ENCODE results near the gene NR3C2. TPM values are rescaled to one million over a fixed set of nuclear protein-coding genes. Genes with fewer than 3 reads are reported as not detected.
A peak's percentile ranks its signal among the peaks of the same experiment; 100 is the strongest.

NR3C2 gene
- total RNA-seq, 2 experiments from 2014 or later = 4.2 to 4.3 TPM

- POLR2A ChIA-PET = no interaction called here
- H3K4me1 Mint-ChIP-seq (ENCODE audit: low read depth) = peaks cover 27% of the 10 kb centered on the region
Observed at GRCh38 chr4:148216866-148217814, 225.1 kb downstream of the NR3C2 start.

GRCh38 chr4:148216321-148216720, 225.9 kb downstream of the NR3C2 start:
- H3K4me1 Mint-ChIP-seq (ENCODE audit: low read depth) = peaks cover 27% of the 10 kb centered on the region
- no peaks in the 10 kb centered on the region for H3K27me3 Mint-ChIP-seq
- H3K27ac Mint-ChIP-seq = no peak overlapping the region
- CTCF ChIA-PET = no interaction called here
- DNase-seq = no peak
- H3K9me3 Mint-ChIP-seq = no peaks in the 10 kb centered on the region
- no peaks in the 10 kb centered on the region for H3K36me3 Mint-ChIP-seq
- H3K4me3 Mint-ChIP-seq = peak overlapping the region; percentile 65
- POLR2A ChIA-PET = interaction anchor here (0.7 kb wide), 1 partner anchor 381 kb away, joined by 3 read pairs; no protein-coding TSS in a partner anchor
- intact Hi-C loops (cut with micrococcal nuclease) = loop anchor here (2.0 kb wide), 2 partner anchors 160 to 226 kb away; partner anchors contain the start of gene NR3C2

More at GRCh38 chr4:148216866-148217814, 225.1 kb downstream of the NR3C2 start:
- CTCF ChIA-PET = interaction anchor here (0.6 kb wide), 1 partner anchor 75 kb away, joined by 3 read pairs; no protein-coding TSS in a partner anchor
- Mint-ChIP-seq H3K9me3 (no peaks in the 10 kb centered on the region), H3K27me3 (no peaks in the 10 kb centered on the region), H3K27ac (peak overlapping the region; percentile 70), H3K36me3 (no peaks in the 10 kb centered on the region), H3K4me3 (peak overlapping the region; percentile 65)
- DNase-seq = peak; percentile 34
- intact Hi-C loops (cut with micrococcal nuclease) = loop anchor here (2.0 kb wide), 2 partner anchors 160 to 226 kb away; partner anchors contain the start of gene NR3C2

- intact Hi-C loops (cut with micrococcal nuclease) = no loop called here
- Mint-ChIP-seq H3K36me3 (no peaks in the 10 kb centered on the region), H3K4me1 (ENCODE audit: low read depth) (peaks cover 27% of the 10 kb centered on the region), H3K27me3 (no peaks in the 10 kb centered on the region), H3K9me3 (no peaks in the 10 kb centered on the region), H3K4me3 (no peak overlapping the region), H3K27ac (no peak overlapping the region)
- ChIA-PET POLR2A (no interaction called here), CTCF (no interaction called here)
- DNase-seq = no peak
Observed at GRCh38 chr4:148215202-148215601, 227.0 kb downstream of the NR3C2 start.

- DNase-seq = no peak
- H3K36me3 Mint-ChIP-seq = no peaks in the 10 kb centered on the region
- ChIA-PET POLR2A (no interaction called here), CTCF (no interaction called here)
- no peaks in the 10 kb centered on the region for H3K9me3 Mint-ChIP-seq
- peaks cover 27% of the 10 kb centered on the region for H3K4me1 Mint-ChIP-seq (ENCODE audit: low read depth)
- no peak overlapping the region for H3K4me3 Mint-ChIP-seq
- intact Hi-C loops (cut with micrococcal nuclease) = no loop called here
- H3K27ac Mint-ChIP-seq = no peak overlapping the region
- H3K27me3 Mint-ChIP-seq = no peaks in the 10 kb centered on the region
Observed at GRCh38 chr4:148214529-148215166, 227.6 kb downstream of the NR3C2 start.

- H3K36me3 Mint-ChIP-seq = no peaks in the 10 kb centered on the region
- DNase-seq = no peak
- no peak overlapping the region for H3K4me3 Mint-ChIP-seq
- no peaks in the 10 kb centered on the region for H3K27me3 Mint-ChIP-seq
- intact Hi-C loops (cut with micrococcal nuclease) = no loop called here
- no peaks in the 10 kb centered on the region for H3K9me3 Mint-ChIP-seq
- peaks cover 5% of the 10 kb centered on the region for H3K4me1 Mint-ChIP-seq (ENCODE audit: low read depth)
- ChIA-PET POLR2A (no interaction called here), CTCF (no interaction called here)
- no peak overlapping the region for H3K27ac Mint-ChIP-seq
Observed at GRCh38 chr4:148211533-148211932, 230.7 kb downstream of the NR3C2 start.

GRCh38 chr4:148210661-148211060, 231.6 kb downstream of the NR3C2 start:
- Mint-ChIP-seq H3K9me3 (no peaks in the 10 kb centered on the region), H3K4me3 (no peak overlapping the region), H3K27ac (no peak overlapping the region), H3K27me3 (no peaks in the 10 kb centered on the region), H3K36me3 (no peaks in the 10 kb centered on the region), H3K4me1 (ENCODE audit: low read depth) (no peaks in the 10 kb centered on the region)
- DNase-seq = no peak
- CTCF ChIA-PET = no interaction called here
- intact Hi-C loops (cut with micrococcal nuclease) = no loop called here
- POLR2A ChIA-PET = no interaction called here

- ChIA-PET CTCF (interaction anchor here (0.7 kb wide), 1 partner anchor 127 kb away, joined by 3 read pairs; no protein-coding TSS in a partner anchor), POLR2A (no interaction called here)
- H3K27ac Mint-ChIP-seq = no peak overlapping the region
- H3K36me3 Mint-ChIP-seq = no peaks in the 10 kb centered on the region
- H3K4me1 Mint-ChIP-seq (ENCODE audit: low read depth) = no peaks in the 10 kb centered on the region
- no peak for DNase-seq
- H3K9me3 Mint-ChIP-seq = no peaks in the 10 kb centered on the region
- intact Hi-C loops (cut with micrococcal nuclease) = no loop called here
- H3K27me3 Mint-ChIP-seq = no peaks in the 10 kb centered on the region
- no peak overlapping the region for H3K4me3 Mint-ChIP-seq
Observed at GRCh38 chr4:148207068-148207467, 235.1 kb downstream of the NR3C2 start.

- Mint-ChIP-seq H3K27ac (no peak overlapping the region), H3K27me3 (no peaks in the 10 kb centered on the region), H3K4me3 (no peak overlapping the region), H3K4me1 (ENCODE audit: low read depth) (no peaks in the 10 kb centered on the region), H3K9me3 (no peaks in the 10 kb centered on the region), H3K36me3 (no peaks in the 10 kb centered on the region)
- DNase-seq = no peak
- intact Hi-C loops (cut with micrococcal nuclease) = no loop called here
- ChIA-PET POLR2A (no interaction called here), CTCF (no interaction called here)
Observed at GRCh38 chr4:148205476-148205875, 236.7 kb downstream of the NR3C2 start.

- ChIA-PET CTCF (no interaction called here), POLR2A (no interaction called here)
- H3K27ac Mint-ChIP-seq = no peak overlapping the region
- H3K4me1 Mint-ChIP-seq (ENCODE audit: low read depth) = no peaks in the 10 kb centered on the region
- no peaks in the 10 kb centered on the region for H3K9me3 Mint-ChIP-seq
- DNase-seq = no peak
- H3K4me3 Mint-ChIP-seq = no peak overlapping the region
- H3K27me3 Mint-ChIP-seq = no peaks in the 10 kb centered on the region
- intact Hi-C loops (cut with micrococcal nuclease) = no loop called here
- no peaks in the 10 kb centered on the region for H3K36me3 Mint-ChIP-seq
Observed at GRCh38 chr4:148204892-148205291, 237.3 kb downstream of the NR3C2 start.

GRCh38 chr4:148204171-148204570, 238.0 kb downstream of the NR3C2 start:
- H3K4me3 Mint-ChIP-seq = no peak overlapping the region
- CTCF ChIA-PET = no interaction called here
- H3K27ac Mint-ChIP-seq = no peak overlapping the region

GRCh38 chr4:148203056-148203898, 238.9 kb downstream of the NR3C2 start:
- Mint-ChIP-seq H3K36me3 (no peaks in the 10 kb centered on the region), H3K9me3 (no peaks in the 10 kb centered on the region), H3K4me1 (ENCODE audit: low read depth) (no peaks in the 10 kb centered on the region), H3K27ac (no peak overlapping the region), H3K27me3 (no peaks in the 10 kb centered on the region), H3K4me3 (no peak overlapping the region)
- DNase-seq = no peak
- ChIA-PET POLR2A (no interaction called here), CTCF (no interaction called here)
- intact Hi-C loops (cut with micrococcal nuclease) = no loop called here

More at GRCh38 chr4:148204171-148204570, 238.0 kb downstream of the NR3C2 start:
- intact Hi-C loops (cut with micrococcal nuclease) = no loop called here
- DNase-seq = no peak
- POLR2A ChIA-PET = no interaction called here
- H3K9me3 Mint-ChIP-seq = no peaks in the 10 kb centered on the region
- no peaks in the 10 kb centered on the region for H3K27me3 Mint-ChIP-seq
- H3K36me3 Mint-ChIP-seq = no peaks in the 10 kb centered on the region
- no peaks in the 10 kb centered on the region for H3K4me1 Mint-ChIP-seq (ENCODE audit: low read depth)

GRCh38 chr4:148200960-148201359, 241.3 kb downstream of the NR3C2 start:
- CTCF ChIA-PET = no interaction called here
- intact Hi-C loops (cut with micrococcal nuclease) = no loop called here

More at GRCh38 chr4:148200960-148201359, 241.3 kb downstream of the NR3C2 start:
- Mint-ChIP-seq H3K27ac (no peak overlapping the region), H3K36me3 (no peaks in the 10 kb centered on the region), H3K4me1 (ENCODE audit: low read depth) (no peaks in the 10 kb centered on the region), H3K27me3 (no peaks in the 10 kb centered on the region), H3K9me3 (no peaks in the 10 kb centered on the region), H3K4me3 (no peak overlapping the region)
- DNase-seq = no peak
- POLR2A ChIA-PET = no interaction called here

All from activated CD4-positive, alpha-beta memory T cell treated with anti-CD3 and anti-CD28 coated beads for 36 hours (primary cell).